PC-3 (cell line): ENCODE results near the gene DNM3.

Source experiments
- EZH2 ChIP-seq: fragments of 300-600 bp; sonication (generic); IDR thresholded peaks from one replicate; pipeline ENCODE4 v1.6.1; 2017; ENCODE audit warnings: antibody characterized with exemption, mild to moderate bottlenecking, low read length; ENCODE audit not compliant: unreplicated experiment
- EZH2phosphoT487 ChIP-seq: fragments of 300-600 bp; sonication (generic); IDR thresholded peaks from 2 replicates; pipeline ENCODE4 v1.6.1; 2018; ENCODE audit warnings: mild to moderate bottlenecking, antibody characterized with exemption, low read length, borderline replicate concordance
- TF ChIP-seq, protein P1 (sequence below): fragments of 300-600 bp; sonication (generic); conservative IDR thresholded peaks from 2 replicates; pipeline ENCODE4 v1.5.1; 2017; ENCODE audit warnings: antibody characterized with exemption, low read depth, mild to moderate bottlenecking, low read length

DNA sequence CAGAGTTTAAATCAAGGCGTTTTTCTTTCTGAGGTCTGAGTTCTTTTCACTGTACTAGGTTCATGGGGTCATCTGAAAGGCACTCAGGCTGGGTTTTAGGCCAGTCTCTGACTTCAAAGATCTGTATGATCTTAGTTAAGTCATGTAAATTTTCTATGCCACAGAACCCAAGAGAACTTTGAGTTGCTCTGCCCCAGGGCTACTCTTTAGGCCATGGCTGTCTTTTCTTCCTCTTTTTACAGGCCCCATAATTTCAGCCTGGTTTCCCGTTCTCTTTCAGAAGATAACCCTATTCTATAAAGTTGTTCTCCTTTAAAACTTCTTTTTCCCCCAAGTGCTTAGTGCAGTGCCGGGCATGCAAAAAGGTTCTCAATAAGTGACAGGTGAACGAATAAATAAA lies 33.7 kb upstream of the DNM3 start:
- TF ChIP-seq, protein P1, sequence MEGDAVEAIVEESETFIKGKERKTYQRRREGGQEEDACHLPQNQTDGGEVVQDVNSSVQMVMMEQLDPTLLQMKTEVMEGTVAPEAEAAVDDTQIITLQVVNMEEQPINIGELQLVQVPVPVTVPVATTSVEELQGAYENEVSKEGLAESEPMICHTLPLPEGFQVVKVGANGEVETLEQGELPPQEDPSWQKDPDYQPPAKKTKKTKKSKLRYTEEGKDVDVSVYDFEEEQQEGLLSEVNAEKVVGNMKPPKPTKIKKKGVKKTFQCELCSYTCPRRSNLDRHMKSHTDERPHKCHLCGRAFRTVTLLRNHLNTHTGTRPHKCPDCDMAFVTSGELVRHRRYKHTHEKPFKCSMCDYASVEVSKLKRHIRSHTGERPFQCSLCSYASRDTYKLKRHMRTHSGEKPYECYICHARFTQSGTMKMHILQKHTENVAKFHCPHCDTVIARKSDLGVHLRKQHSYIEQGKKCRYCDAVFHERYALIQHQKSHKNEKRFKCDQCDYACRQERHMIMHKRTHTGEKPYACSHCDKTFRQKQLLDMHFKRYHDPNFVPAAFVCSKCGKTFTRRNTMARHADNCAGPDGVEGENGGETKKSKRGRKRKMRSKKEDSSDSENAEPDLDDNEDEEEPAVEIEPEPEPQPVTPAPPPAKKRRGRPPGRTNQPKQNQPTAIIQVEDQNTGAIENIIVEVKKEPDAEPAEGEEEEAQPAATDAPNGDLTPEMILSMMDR = no peak
- TF ChIP-seq EZH2phosphoT487 = no peak
- no peak for TF ChIP-seq EZH2
